ENCODE results near the gene ACTL8.

Gene ACTL8

GRCh38 chr1:17768651-17769241 is 13.6 kb downstream of the ACTL8 start:
- no peaks in the 10 kb centered on the region for H3K36me3 ChIP-seq (ENCODE audit: insufficient read depth, low read length)
- no peaks in the 10 kb centered on the region for H3K27me3 ChIP-seq (ENCODE audit: insufficient read depth, low read length)
- H3K4me1 ChIP-seq (ENCODE audit: control insufficient read depth, insufficient read depth, low read length, unreplicated experiment): peaks cover 61% of the 10 kb centered on the region
- H3K27ac ChIP-seq (ENCODE audit: low read depth, low read length): peak overlapping the region; percentile 94
- no peaks in the 10 kb centered on the region for H3K79me2 ChIP-seq (ENCODE audit: control insufficient read depth, insufficient read depth, low read length, unreplicated experiment)
- H2AFZ ChIP-seq (ENCODE audit: low read length, unreplicated experiment): peak overlapping the region; percentile 4
- peak overlapping the region; percentile 31; the same call in 1 of the 2 replicates for H3K4me3 ChIP-seq (ENCODE audit: low read depth, low read length)

- Histone ChIP-seq H3K79me2 (ENCODE audit: control insufficient read depth, insufficient read depth, low read length, unreplicated experiment) (no peaks in the 10 kb centered on the region), H3K4me1 (ENCODE audit: control insufficient read depth, insufficient read depth, low read length, unreplicated experiment) (peaks cover 39% of the 10 kb centered on the region), H3K27ac (ENCODE audit: low read depth, low read length) (no peak overlapping the region), H3K27me3 (ENCODE audit: insufficient read depth, low read length) (no peaks in the 10 kb centered on the region), H3K36me3 (ENCODE audit: insufficient read depth, low read length) (no peaks in the 10 kb centered on the region), H3K4me3 (ENCODE audit: low read depth, low read length) (no peak overlapping the region), H2AFZ (ENCODE audit: low read length, unreplicated experiment) (no peak overlapping the region)
Measured at GRCh38 chr1:17770983-17771382, 15.8 kb downstream of the ACTL8 start.

GRCh38 chr1:17772615-17773212 is 17.6 kb downstream of the ACTL8 start:
- no peak overlapping the region for H3K4me3 ChIP-seq (ENCODE audit: low read depth, low read length)
- H3K27me3 ChIP-seq (ENCODE audit: insufficient read depth, low read length): no peaks in the 10 kb centered on the region
- no peak overlapping the region for H3K27ac ChIP-seq (ENCODE audit: low read depth, low read length)
- H3K79me2 ChIP-seq (ENCODE audit: control insufficient read depth, insufficient read depth, low read length, unreplicated experiment): no peaks in the 10 kb centered on the region
- H2AFZ ChIP-seq (ENCODE audit: low read length, unreplicated experiment): no peak overlapping the region
- H3K4me1 ChIP-seq (ENCODE audit: control insufficient read depth, insufficient read depth, low read length, unreplicated experiment): peaks cover 22% of the 10 kb centered on the region
- H3K36me3 ChIP-seq (ENCODE audit: insufficient read depth, low read length): no peaks in the 10 kb centered on the region

- Histone ChIP-seq H3K4me3 (ENCODE audit: low read depth, low read length) (no peak overlapping the region), H3K36me3 (ENCODE audit: insufficient read depth, low read length) (no peaks in the 10 kb centered on the region), H3K4me1 (ENCODE audit: control insufficient read depth, insufficient read depth, low read length, unreplicated experiment) (peaks cover 11% of the 10 kb centered on the region), H3K27me3 (ENCODE audit: insufficient read depth, low read length) (no peaks in the 10 kb centered on the region), H2AFZ (ENCODE audit: low read length, unreplicated experiment) (no peak overlapping the region), H3K27ac (ENCODE audit: low read depth, low read length) (no peak overlapping the region), H3K79me2 (ENCODE audit: control insufficient read depth, insufficient read depth, low read length, unreplicated experiment) (no peaks in the 10 kb centered on the region)
Measured at GRCh38 chr1:17773591-17774326, 18.6 kb downstream of the ACTL8 start.

- H3K4me3 ChIP-seq (ENCODE audit: low read depth, low read length): no peak overlapping the region
- H3K79me2 ChIP-seq (ENCODE audit: control insufficient read depth, insufficient read depth, low read length, unreplicated experiment): no peaks in the 10 kb centered on the region
- no peak overlapping the region for H2AFZ ChIP-seq (ENCODE audit: low read length, unreplicated experiment)
- H3K27ac ChIP-seq (ENCODE audit: low read depth, low read length): no peak overlapping the region
- H3K27me3 ChIP-seq (ENCODE audit: insufficient read depth, low read length): no peaks in the 10 kb centered on the region
- no peaks in the 10 kb centered on the region for H3K36me3 ChIP-seq (ENCODE audit: insufficient read depth, low read length)
- H3K4me1 ChIP-seq (ENCODE audit: control insufficient read depth, insufficient read depth, low read length, unreplicated experiment): peaks cover 4% of the 10 kb centered on the region
Measured at GRCh38 chr1:17774452-17774851, 19.3 kb downstream of the ACTL8 start.

- no peak overlapping the region for H3K27ac ChIP-seq (ENCODE audit: low read depth, low read length)
- H2AFZ ChIP-seq (ENCODE audit: low read length, unreplicated experiment): no peak overlapping the region
- H3K79me2 ChIP-seq (ENCODE audit: control insufficient read depth, insufficient read depth, low read length, unreplicated experiment): no peaks in the 10 kb centered on the region
- H3K4me3 ChIP-seq (ENCODE audit: low read depth, low read length): no peak overlapping the region
- no peaks in the 10 kb centered on the region for H3K27me3 ChIP-seq (ENCODE audit: insufficient read depth, low read length)
- no peaks in the 10 kb centered on the region for H3K4me1 ChIP-seq (ENCODE audit: control insufficient read depth, insufficient read depth, low read length, unreplicated experiment)
- no peaks in the 10 kb centered on the region for H3K36me3 ChIP-seq (ENCODE audit: insufficient read depth, low read length)
Measured at GRCh38 chr1:17775796-17776195, 20.7 kb downstream of the ACTL8 start.

GRCh38 chr1:17776426-17776825 is 21.3 kb downstream of the ACTL8 start:
- H2AFZ ChIP-seq (ENCODE audit: low read length, unreplicated experiment): no peak overlapping the region
- no peaks in the 10 kb centered on the region for H3K27me3 ChIP-seq (ENCODE audit: insufficient read depth, low read length)
- no peaks in the 10 kb centered on the region for H3K36me3 ChIP-seq (ENCODE audit: insufficient read depth, low read length)
- H3K79me2 ChIP-seq (ENCODE audit: control insufficient read depth, insufficient read depth, low read length, unreplicated experiment): no peaks in the 10 kb centered on the region
- no peak overlapping the region for H3K4me3 ChIP-seq (ENCODE audit: low read depth, low read length)
- H3K4me1 ChIP-seq (ENCODE audit: control insufficient read depth, insufficient read depth, low read length, unreplicated experiment): no peaks in the 10 kb centered on the region
- no peak overlapping the region for H3K27ac ChIP-seq (ENCODE audit: low read depth, low read length)

- H3K36me3 ChIP-seq (ENCODE audit: insufficient read depth, low read length): no peaks in the 10 kb centered on the region
- H3K27me3 ChIP-seq (ENCODE audit: insufficient read depth, low read length): no peaks in the 10 kb centered on the region
- no peaks in the 10 kb centered on the region for H3K79me2 ChIP-seq (ENCODE audit: control insufficient read depth, insufficient read depth, low read length, unreplicated experiment)
- H3K4me3 ChIP-seq (ENCODE audit: low read depth, low read length): no peak overlapping the region
- H3K27ac ChIP-seq (ENCODE audit: low read depth, low read length): no peak overlapping the region
- no peak overlapping the region for H2AFZ ChIP-seq (ENCODE audit: low read length, unreplicated experiment)
- H3K4me1 ChIP-seq (ENCODE audit: control insufficient read depth, insufficient read depth, low read length, unreplicated experiment): no peaks in the 10 kb centered on the region
Measured at GRCh38 chr1:17777330-17777729, 22.2 kb downstream of the ACTL8 start.

GRCh38 chr1:17777818-17778217 is 22.7 kb downstream of the ACTL8 start:
- no peak overlapping the region for H2AFZ ChIP-seq (ENCODE audit: low read length, unreplicated experiment)
- H3K4me1 ChIP-seq (ENCODE audit: control insufficient read depth, insufficient read depth, low read length, unreplicated experiment): no peaks in the 10 kb centered on the region
- no peak overlapping the region for H3K27ac ChIP-seq (ENCODE audit: low read depth, low read length)
- H3K79me2 ChIP-seq (ENCODE audit: control insufficient read depth, insufficient read depth, low read length, unreplicated experiment): no peaks in the 10 kb centered on the region
- H3K27me3 ChIP-seq (ENCODE audit: insufficient read depth, low read length): no peaks in the 10 kb centered on the region
- H3K36me3 ChIP-seq (ENCODE audit: insufficient read depth, low read length): no peaks in the 10 kb centered on the region
- no peak overlapping the region for H3K4me3 ChIP-seq (ENCODE audit: low read depth, low read length)

- H3K79me2 ChIP-seq (ENCODE audit: control insufficient read depth, insufficient read depth, low read length, unreplicated experiment): no peaks in the 10 kb centered on the region
Measured at GRCh38 chr1:17780916-17781315, 25.8 kb downstream of the ACTL8 start.

GRCh38 chr1:17789926-17790325 is 34.8 kb downstream of the ACTL8 start:
- Histone ChIP-seq H3K27ac (ENCODE audit: low read depth, low read length) (no peak overlapping the region), H3K36me3 (ENCODE audit: insufficient read depth, low read length) (no peaks in the 10 kb centered on the region), H2AFZ (ENCODE audit: low read length, unreplicated experiment) (no peak overlapping the region), H3K79me2 (ENCODE audit: control insufficient read depth, insufficient read depth, low read length, unreplicated experiment) (no peaks in the 10 kb centered on the region), H3K4me1 (ENCODE audit: control insufficient read depth, insufficient read depth, low read length, unreplicated experiment) (no peaks in the 10 kb centered on the region), H3K4me3 (ENCODE audit: low read depth, low read length) (no peak overlapping the region), H3K27me3 (ENCODE audit: insufficient read depth, low read length) (peaks cover 28% of the 10 kb centered on the region; the same call in 1 of the 2 replicates)

More at GRCh38 chr1:17780916-17781315, 25.8 kb downstream of the ACTL8 start:
- no peak overlapping the region for H3K4me3 ChIP-seq (ENCODE audit: low read depth, low read length)
- no peaks in the 10 kb centered on the region for H3K4me1 ChIP-seq (ENCODE audit: control insufficient read depth, insufficient read depth, low read length, unreplicated experiment)
- no peak overlapping the region for H2AFZ ChIP-seq (ENCODE audit: low read length, unreplicated experiment)
- no peak overlapping the region for H3K27ac ChIP-seq (ENCODE audit: low read depth, low read length)
- no peaks in the 10 kb centered on the region for H3K36me3 ChIP-seq (ENCODE audit: insufficient read depth, low read length)
- peaks cover 15% of the 10 kb centered on the region; the same call in 1 of the 2 replicates for H3K27me3 ChIP-seq (ENCODE audit: insufficient read depth, low read length)

All from ACC112 (cell line).